ENCODE results near the gene ERC2. TPM values are rescaled to one million over a fixed set of nuclear protein-coding genes. Genes with fewer than 3 reads are reported as not detected.
A peak's percentile ranks its signal among the peaks of the same experiment; 100 is the strongest.

ERC2 gene
- total RNA-seq, 1 donor from 2014 or later: 1.5 TPM

- H3K36me3 ChIP-seq: no peaks in the 10 kb centered on the region
- H3K27me3 ChIP-seq (ENCODE audit: low read depth): no peaks in the 10 kb centered on the region
- H3K4me3 ChIP-seq: no peak overlapping the region
- DNase-seq (no peak), ATAC-seq (no peak)
- TF ChIP-seq, protein P1, sequence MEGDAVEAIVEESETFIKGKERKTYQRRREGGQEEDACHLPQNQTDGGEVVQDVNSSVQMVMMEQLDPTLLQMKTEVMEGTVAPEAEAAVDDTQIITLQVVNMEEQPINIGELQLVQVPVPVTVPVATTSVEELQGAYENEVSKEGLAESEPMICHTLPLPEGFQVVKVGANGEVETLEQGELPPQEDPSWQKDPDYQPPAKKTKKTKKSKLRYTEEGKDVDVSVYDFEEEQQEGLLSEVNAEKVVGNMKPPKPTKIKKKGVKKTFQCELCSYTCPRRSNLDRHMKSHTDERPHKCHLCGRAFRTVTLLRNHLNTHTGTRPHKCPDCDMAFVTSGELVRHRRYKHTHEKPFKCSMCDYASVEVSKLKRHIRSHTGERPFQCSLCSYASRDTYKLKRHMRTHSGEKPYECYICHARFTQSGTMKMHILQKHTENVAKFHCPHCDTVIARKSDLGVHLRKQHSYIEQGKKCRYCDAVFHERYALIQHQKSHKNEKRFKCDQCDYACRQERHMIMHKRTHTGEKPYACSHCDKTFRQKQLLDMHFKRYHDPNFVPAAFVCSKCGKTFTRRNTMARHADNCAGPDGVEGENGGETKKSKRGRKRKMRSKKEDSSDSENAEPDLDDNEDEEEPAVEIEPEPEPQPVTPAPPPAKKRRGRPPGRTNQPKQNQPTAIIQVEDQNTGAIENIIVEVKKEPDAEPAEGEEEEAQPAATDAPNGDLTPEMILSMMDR (IDR thresholded peaks at IDR 0.05): no peak
- H3K4me1 ChIP-seq: no peaks in the 10 kb centered on the region
- intact Hi-C loops (cut with DNase I): no loop called here
- no peak overlapping the region for H3K27ac ChIP-seq
- H3K9me3 ChIP-seq: no peaks in the 10 kb centered on the region
Observed at GRCh38 chr3:56209982-56210751, 258.1 kb downstream of the ERC2 start.

- DNase-seq (no peak), ATAC-seq (no peak)
- intact Hi-C loops (cut with DNase I): no loop called here
- Histone ChIP-seq H3K27ac (no peak overlapping the region), H3K4me3 (no peak overlapping the region), H3K36me3 (no peaks in the 10 kb centered on the region), H3K27me3 (ENCODE audit: low read depth) (no peaks in the 10 kb centered on the region), H3K4me1 (no peaks in the 10 kb centered on the region), H3K9me3 (no peaks in the 10 kb centered on the region)
- TF ChIP-seq, protein P1 (IDR thresholded peaks at IDR 0.05): no peak
Observed at GRCh38 chr3:56207922-56208321, 260.3 kb downstream of the ERC2 start.

DNA sequence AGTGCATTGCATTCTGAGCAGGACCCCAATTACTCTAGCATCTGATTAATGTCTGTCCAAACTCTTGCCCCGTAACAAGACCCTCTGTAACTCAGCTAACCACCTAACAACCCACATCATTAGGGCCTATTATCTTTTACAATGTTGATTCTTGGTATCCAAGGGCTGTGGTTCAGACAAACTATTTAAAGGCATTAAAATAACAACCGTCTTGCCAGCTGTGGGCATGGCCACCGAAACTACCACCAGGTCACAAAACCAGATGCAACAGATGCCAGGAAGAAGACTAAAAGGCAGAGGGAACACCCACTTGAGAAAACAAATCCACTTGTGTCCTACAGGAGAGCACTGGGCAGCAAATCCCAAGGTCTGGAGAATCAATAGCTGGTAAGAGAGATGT lies 262.9 kb downstream of the ERC2 start:
- intact Hi-C loops (cut with DNase I): no loop called here
- TF ChIP-seq, protein P1 (IDR thresholded peaks at IDR 0.05): no peak
- Histone ChIP-seq H3K27ac (no peak overlapping the region), H3K27me3 (ENCODE audit: low read depth) (no peaks in the 10 kb centered on the region), H3K36me3 (no peaks in the 10 kb centered on the region), H3K4me3 (no peak overlapping the region), H3K4me1 (no peaks in the 10 kb centered on the region), H3K9me3 (no peaks in the 10 kb centered on the region)
- no peak for DNase-seq
- no peak for ATAC-seq

- ATAC-seq (no peak), DNase-seq (no peak)
- intact Hi-C loops (cut with DNase I): no loop called here
- Histone ChIP-seq H3K4me1 (peaks cover under 1% of the 10 kb centered on the region), H3K9me3 (no peaks in the 10 kb centered on the region), H3K27me3 (ENCODE audit: low read depth) (no peaks in the 10 kb centered on the region), H3K27ac (no peak overlapping the region), H3K4me3 (no peak overlapping the region), H3K36me3 (no peaks in the 10 kb centered on the region)
- TF ChIP-seq, protein P1 (IDR thresholded peaks at IDR 0.05): no peak
Observed at GRCh38 chr3:56202997-56203396, 265.3 kb downstream of the ERC2 start.

GRCh38 chr3:56201407-56201806 lies 266.9 kb downstream of the ERC2 start:
- Histone ChIP-seq H3K4me1 (peaks cover 4% of the 10 kb centered on the region), H3K27ac (no peak overlapping the region), H3K9me3 (no peaks in the 10 kb centered on the region), H3K27me3 (ENCODE audit: low read depth) (no peaks in the 10 kb centered on the region), H3K36me3 (no peaks in the 10 kb centered on the region), H3K4me3 (no peak overlapping the region)
- DNase-seq (no peak), ATAC-seq (peak in 1 of 2 donors; percentile 41)
- intact Hi-C loops (cut with DNase I): no loop called here
- TF ChIP-seq, protein P1 (IDR thresholded peaks at IDR 0.05): no peak

All from lower lobe of right lung (tissue), 2 donors.